Neuron (in vitro differentiated cells): ENCODE results near the gene TENM3.

Source experiments
- H2AFZ ChIP-seq: one replicate; pipeline ENCODE4 v1.6.1; 2013; ENCODE audit warnings: low read depth, mild to moderate bottlenecking, inconsistent platforms, low read length, moderate library complexity
- H3K27me3 ChIP-seq: one replicate; pipeline ENCODE4 v1.6.1; 2013; ENCODE audit warnings: low read length; ENCODE audit not compliant: insufficient read depth
- H3K36me3 ChIP-seq: one replicate; pipeline ENCODE4 v1.6.1; 2013; ENCODE audit warnings: low read length; ENCODE audit not compliant: insufficient read depth
- H3K4me1 ChIP-seq: one replicate; pipeline ENCODE4 v1.6.1; 2013; ENCODE audit warnings: low read length; ENCODE audit not compliant: insufficient read depth
- H3K4me3 ChIP-seq: 2 replicates; pipeline ENCODE4 v1.5.1; 2013; ENCODE audit warnings: mild to moderate bottlenecking, low read length, moderate library complexity
- H3K9me3 ChIP-seq: one replicate; pipeline ENCODE4 v1.6.1; 2013; ENCODE audit warnings: low read length

Gene TENM3

GRCh38 chr4:182717788-182718583 is 474.8 kb downstream of the TENM3 start:
- no peaks in the 10 kb centered on the region for H3K27me3 ChIP-seq
- H3K4me3 ChIP-seq: no peak overlapping the region
- H3K9me3 ChIP-seq: peaks cover 6% of the 10 kb centered on the region
- H2AFZ ChIP-seq: no peak overlapping the region
- H3K36me3 ChIP-seq: peaks cover 34% of the 10 kb centered on the region
- peaks cover 3% of the 10 kb centered on the region for H3K4me1 ChIP-seq

GRCh38 chr4:182724414-182724813 is 481.2 kb downstream of the TENM3 start:
- Histone ChIP-seq H3K4me1 (no peaks in the 10 kb centered on the region), H3K9me3 (no peaks in the 10 kb centered on the region), H2AFZ (no peak overlapping the region), H3K27me3 (no peaks in the 10 kb centered on the region), H3K36me3 (peaks cover 18% of the 10 kb centered on the region), H3K4me3 (no peak overlapping the region)

- no peak overlapping the region for H2AFZ ChIP-seq
- H3K9me3 ChIP-seq: peaks cover 10% of the 10 kb centered on the region
- H3K27me3 ChIP-seq: no peaks in the 10 kb centered on the region
- peaks cover 44% of the 10 kb centered on the region for H3K36me3 ChIP-seq
- no peaks in the 10 kb centered on the region for H3K4me1 ChIP-seq
- no peak overlapping the region for H3K4me3 ChIP-seq
Measured at GRCh38 chr4:182729516-182729915, 486.3 kb downstream of the TENM3 start.

- Histone ChIP-seq H3K9me3 (peaks cover 10% of the 10 kb centered on the region), H3K4me1 (no peaks in the 10 kb centered on the region), H3K4me3 (no peak overlapping the region), H3K36me3 (peaks cover 51% of the 10 kb centered on the region), H3K27me3 (no peaks in the 10 kb centered on the region), H2AFZ (no peak overlapping the region)
Measured at GRCh38 chr4:182730791-182731190, 487.6 kb downstream of the TENM3 start.

GRCh38 chr4:182736207-182736606 is 493.0 kb downstream of the TENM3 start:
- Histone ChIP-seq H3K27me3 (no peaks in the 10 kb centered on the region), H3K36me3 (peaks cover 57% of the 10 kb centered on the region), H2AFZ (no peak overlapping the region), H3K9me3 (peaks cover 7% of the 10 kb centered on the region), H3K4me1 (no peaks in the 10 kb centered on the region), H3K4me3 (no peak overlapping the region)

- Histone ChIP-seq H3K27me3 (no peaks in the 10 kb centered on the region), H3K36me3 (peaks cover 51% of the 10 kb centered on the region), H3K4me1 (no peaks in the 10 kb centered on the region), H2AFZ (no peak overlapping the region), H3K4me3 (no peak overlapping the region), H3K9me3 (peaks cover 7% of the 10 kb centered on the region)
Measured at GRCh38 chr4:182738283-182739047, 495.3 kb downstream of the TENM3 start.

- Histone ChIP-seq H3K9me3 (peaks cover 6% of the 10 kb centered on the region), H3K4me1 (no peaks in the 10 kb centered on the region), H3K36me3 (peaks cover 57% of the 10 kb centered on the region), H3K27me3 (no peaks in the 10 kb centered on the region), H2AFZ (no peak overlapping the region), H3K4me3 (no peak overlapping the region)
Measured at GRCh38 chr4:182740256-182740655, 497.1 kb downstream of the TENM3 start.

- Histone ChIP-seq H2AFZ (no peak overlapping the region), H3K36me3 (peaks cover 58% of the 10 kb centered on the region), H3K9me3 (peaks cover 12% of the 10 kb centered on the region), H3K27me3 (no peaks in the 10 kb centered on the region), H3K4me3 (no peak overlapping the region), H3K4me1 (no peaks in the 10 kb centered on the region)
Measured at GRCh38 chr4:182741054-182741453, 497.9 kb downstream of the TENM3 start.

GRCh38 chr4:182741914-182742313 is 498.7 kb downstream of the TENM3 start:
- H3K4me3 ChIP-seq: no peak overlapping the region
- H3K36me3 ChIP-seq: peaks cover 54% of the 10 kb centered on the region
- no peak overlapping the region for H2AFZ ChIP-seq
- H3K9me3 ChIP-seq: peaks cover 16% of the 10 kb centered on the region
- H3K4me1 ChIP-seq: no peaks in the 10 kb centered on the region
- H3K27me3 ChIP-seq: no peaks in the 10 kb centered on the region

GRCh38 chr4:182743815-182744214 is 500.6 kb downstream of the TENM3 start:
- H3K4me3 ChIP-seq: no peak overlapping the region
- no peaks in the 10 kb centered on the region for H3K27me3 ChIP-seq
- no peak overlapping the region for H2AFZ ChIP-seq
- H3K4me1 ChIP-seq: no peaks in the 10 kb centered on the region
- H3K36me3 ChIP-seq: peaks cover 40% of the 10 kb centered on the region
- H3K9me3 ChIP-seq: peaks cover 16% of the 10 kb centered on the region

GRCh38 chr4:182745237-182745636 is 502.0 kb downstream of the TENM3 start:
- Histone ChIP-seq H3K9me3 (peaks cover 16% of the 10 kb centered on the region), H3K27me3 (no peaks in the 10 kb centered on the region), H3K4me3 (no peak overlapping the region), H2AFZ (no peak overlapping the region), H3K4me1 (peaks cover 5% of the 10 kb centered on the region), H3K36me3 (peaks cover 33% of the 10 kb centered on the region)

- no peak overlapping the region for H3K4me3 ChIP-seq
- H3K4me1 ChIP-seq: peaks cover 15% of the 10 kb centered on the region
- H3K27me3 ChIP-seq: no peaks in the 10 kb centered on the region
- no peak overlapping the region for H2AFZ ChIP-seq
- H3K36me3 ChIP-seq: peaks cover 30% of the 10 kb centered on the region
- peaks cover 16% of the 10 kb centered on the region for H3K9me3 ChIP-seq
Measured at GRCh38 chr4:182746876-182747275, 503.7 kb downstream of the TENM3 start.

- Histone ChIP-seq H3K27me3 (no peaks in the 10 kb centered on the region), H2AFZ (no peak overlapping the region), H3K4me1 (peaks cover 27% of the 10 kb centered on the region), H3K4me3 (no peak overlapping the region), H3K36me3 (peaks cover 22% of the 10 kb centered on the region), H3K9me3 (peaks cover 13% of the 10 kb centered on the region)
Measured at GRCh38 chr4:182748283-182748682, 505.1 kb downstream of the TENM3 start.
